H1 (cell line): ENCODE results near the gene ASAP2. TPM values are rescaled to one million over a fixed set of nuclear protein-coding genes. Genes with fewer than 3 reads are reported as not detected.

Experiments used
- ATF2 ChIP-seq: IDR thresholded peaks from 2 replicates; pipeline ENCODE4 v1.6.1; 2012; ENCODE audit warnings: low read length, inconsistent platforms
- BACH1 ChIP-seq: IDR thresholded peaks from 2 replicates; pipeline ENCODE4 v1.6.1; 2012; ENCODE audit warnings: low read length, improper control_type of control experiment
- CBX5 ChIP-seq: fragments of 300-800, 300-1000 bp; sonication (generic); IDR thresholded peaks from 2 replicates; pipeline ENCODE4 v1.7.1; 2016; ENCODE audit warnings: antibody characterized with exemption, low read length, low read depth
- CHD7 ChIP-seq: fragments of 300-600 bp; sonication (generic); IDR thresholded peaks from 2 replicates; pipeline ENCODE4 v1.7.1; 2012; ENCODE audit warnings: low read length, moderate library complexity, mild to moderate bottlenecking, inconsistent platforms; ENCODE audit not compliant: insufficient replicate concordance
- JUN ChIP-seq: IDR thresholded peaks from 2 replicates; pipeline ENCODE4 v1.6.1; 2011; ENCODE audit warnings: low read depth, mild to moderate bottlenecking, improper control_type of control experiment, low read length
- KDM1A ChIP-seq: fragments of 200-600, 300-600 bp; sonication (generic); IDR thresholded peaks from 2 replicates; pipeline ENCODE4 v1.7.1; 2016; ENCODE audit warnings: mild to moderate bottlenecking, low read length, borderline replicate concordance
- RBBP5 ChIP-seq: IDR thresholded peaks from 2 replicates; pipeline ENCODE4 v1.7.1; 2012; ENCODE audit warnings: low read depth, mild to moderate bottlenecking, inconsistent platforms, low read length, moderate library complexity, borderline replicate concordance
- SIX5 ChIP-seq: IDR thresholded peaks from 2 replicates; pipeline ENCODE4 v1.6.1; 2011; ENCODE audit warnings: mild to moderate bottlenecking, low read depth, low read length
- polyA plus RNA-seq, 7 experiments: library from polyadenylated mRNA; depleted of rRNA in 3 of 7; stranded (reverse) in 5 of 7; unstranded in 2 of 7; fragments of >200 nt in 5 of 7; fragments of 200-250 nt in 2 of 7; gene quantifications; 1 replicate in 5 of 7; 2 replicates in 1 of 7; 4 replicates in 1 of 7; pipeline versions ENCODE4 v1.2.1 to v1.2.3, GENCODE V29; 2011 to 2013; ENCODE audit warnings: missing spikeins in 2 of 7, mixed read lengths in 2 of 7
- total RNA-seq: library from RNA; stranded (reverse); fragmentation: NEBNext Ultra II Directional; extraction: Animal tissue kit (Norgen Biotek cat#: 25700); gene quantifications from 2 replicates; pipeline ENCODE4 v1.2.1, GENCODE V29; 2021

The ASAP2 gene
- total and polyA plus RNA-seq, 2 of the 8 experiments (the other 6 are each of a cell fraction or from before 2014, with no cell fraction given), result 10.2 to 18.7 TPM

GRCh38 chr2:9423100-9423921 is 216.7 kb downstream of the ASAP2 start, which contains the start of the genes CPSF3 and ITGB1BP1 (continued):
- TF ChIP-seq CHD7 (no peak), RBBP5 (peak; percentile 41; the same call in 1 of the 2 replicates), BACH1 (peak; percentile 78), CBX5 (no peak), SIX5 (peak; percentile 8; the same call in 1 of the 2 replicates), JUN (no peak), ATF2 (peak; percentile 43; the same call in 1 of the 2 replicates), KDM1A (no peak)
